HK-2 (cell line): ENCODE results near the gene CT45A7.
"Not testable (repeated sequence)": the region's sequence is repeated elsewhere in the genome, so short reads cannot be mapped to it uniquely, and the experiment has no call there.

Experiments
- DNase-seq: peaks from one replicate; pipeline ENCODE4 v3.0.0-alpha.2; 2018; ENCODE audit not compliant: unreplicated experiment

Gene CT45A7, protein sequence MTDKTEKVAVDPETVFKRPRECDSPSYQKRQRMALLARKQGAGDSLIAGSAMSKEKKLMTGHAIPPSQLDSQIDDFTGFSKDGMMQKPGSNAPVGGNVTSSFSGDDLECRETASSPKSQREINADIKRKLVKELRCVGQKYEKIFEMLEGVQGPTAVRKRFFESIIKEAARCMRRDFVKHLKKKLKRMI

GRCh38 chrX:135837180-135837579 is at the start of gene CT45A7:
CT45A7 (minus strand) TSS chrX:135837280; CDS start chrX:135833533, 3,747 bp downstream.
- DNase-seq = not testable (repeated sequence)

GRCh38 chrX:135882741-135883140 is 45.7 kb upstream of the CT45A7 start:
- not testable (repeated sequence) for DNase-seq

- not testable (repeated sequence) for DNase-seq
Measured at GRCh38 chrX:135871712-135872111, 34.6 kb upstream of the CT45A7 start, which contains the start of gene CT45A9. CT45A9 (minus strand) TSS chrX:135871812; CDS start chrX:135868061, 3,751 bp downstream.

GRCh38 chrX:135854438-135854837 is 17.4 kb upstream of the CT45A7 start, which contains the start of gene CT45A8:
CT45A8 (minus strand) TSS chrX:135854538; CDS start chrX:135850783, 3,755 bp downstream.
- DNase-seq = not testable (repeated sequence)

DNA sequence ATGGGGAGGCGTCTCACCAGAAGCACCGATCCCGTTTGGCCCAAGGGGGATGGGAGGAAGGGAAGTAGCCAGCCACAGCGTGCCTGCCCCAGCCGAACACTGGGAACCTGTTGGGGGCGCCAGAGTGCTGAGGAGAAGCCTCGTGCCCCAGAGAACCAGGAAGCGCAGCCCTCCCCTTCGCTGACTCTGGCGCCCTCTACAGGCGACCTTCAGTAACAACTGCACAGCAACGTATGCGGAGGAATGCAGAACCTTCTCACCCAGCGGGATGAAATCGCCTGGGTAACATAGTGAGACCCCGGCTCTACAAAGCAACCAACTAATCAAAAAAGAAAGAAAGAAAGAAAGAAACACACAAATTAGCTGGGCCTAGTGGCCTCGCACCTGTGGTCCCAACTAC is 17.2 kb downstream of the CT45A7 start, which contains the start of gene CT45A2:
Gene CT45A2 (minus strand): TSS at position 101 of the 400 bp plus-strand sequence. CDS start 3,747 bp downstream, outside the sequence.
- not testable (repeated sequence) for DNase-seq

DNA sequence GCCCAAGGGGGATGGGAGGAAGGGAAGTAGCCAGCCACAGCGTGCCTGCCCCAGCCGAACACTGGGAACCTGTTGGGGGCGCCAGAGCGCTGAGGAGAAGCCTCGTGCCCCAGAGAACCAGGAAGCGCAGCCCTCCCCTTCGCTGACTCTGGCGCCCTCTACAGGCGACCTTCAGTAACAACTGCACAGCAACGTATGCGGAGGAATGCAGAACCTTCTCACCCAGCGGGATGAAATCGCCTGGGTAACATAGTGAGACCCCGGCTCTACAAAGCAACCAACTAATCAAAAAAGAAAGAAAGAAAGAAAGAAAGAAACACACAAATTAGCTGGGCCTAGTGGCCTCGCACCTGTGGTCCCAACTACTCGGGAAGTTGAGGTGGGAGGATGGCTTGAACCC is 34.4 kb downstream of the CT45A7 start, which contains the start of gene CT45A6:
Gene CT45A6 (minus strand): TSS at position 101 of the 400 bp plus-strand sequence. CDS start 3,794 bp downstream, outside the sequence.
- not testable (repeated sequence) for DNase-seq

DNA sequence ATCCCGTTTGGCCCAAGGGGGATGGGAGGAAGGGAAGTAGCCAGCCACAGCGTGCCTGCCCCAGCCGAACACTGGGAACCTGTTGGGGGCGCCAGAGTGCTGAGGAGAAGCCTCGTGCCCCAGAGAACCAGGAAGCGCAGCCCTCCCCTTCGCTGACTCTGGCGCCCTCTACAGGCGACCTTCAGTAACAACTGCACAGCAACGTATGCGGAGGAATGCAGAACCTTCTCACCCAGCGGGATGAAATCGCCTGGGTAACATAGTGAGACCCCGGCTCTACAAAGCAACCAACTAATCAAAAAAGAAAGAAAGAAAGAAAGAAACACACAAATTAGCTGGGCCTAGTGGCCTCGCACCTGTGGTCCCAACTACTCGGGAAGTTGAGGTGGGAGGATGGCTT is 51.7 kb downstream of the CT45A7 start, which contains the start of gene CT45A5:
Gene CT45A5 (minus strand): TSS at position 101 of the 400 bp plus-strand sequence. CDS start 3,774 bp downstream, outside the sequence.
- DNase-seq = not testable (repeated sequence)
